ENCODE results near the gene AADAC.
A peak's percentile ranks its signal among the peaks of the same experiment; 100 is the strongest.
"Not testable (repeated sequence)": the region's sequence is repeated elsewhere in the genome, so short reads cannot be mapped to it uniquely, and the experiment has no call there.

The AADAC gene, protein sequence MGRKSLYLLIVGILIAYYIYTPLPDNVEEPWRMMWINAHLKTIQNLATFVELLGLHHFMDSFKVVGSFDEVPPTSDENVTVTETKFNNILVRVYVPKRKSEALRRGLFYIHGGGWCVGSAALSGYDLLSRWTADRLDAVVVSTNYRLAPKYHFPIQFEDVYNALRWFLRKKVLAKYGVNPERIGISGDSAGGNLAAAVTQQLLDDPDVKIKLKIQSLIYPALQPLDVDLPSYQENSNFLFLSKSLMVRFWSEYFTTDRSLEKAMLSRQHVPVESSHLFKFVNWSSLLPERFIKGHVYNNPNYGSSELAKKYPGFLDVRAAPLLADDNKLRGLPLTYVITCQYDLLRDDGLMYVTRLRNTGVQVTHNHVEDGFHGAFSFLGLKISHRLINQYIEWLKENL

DNA sequence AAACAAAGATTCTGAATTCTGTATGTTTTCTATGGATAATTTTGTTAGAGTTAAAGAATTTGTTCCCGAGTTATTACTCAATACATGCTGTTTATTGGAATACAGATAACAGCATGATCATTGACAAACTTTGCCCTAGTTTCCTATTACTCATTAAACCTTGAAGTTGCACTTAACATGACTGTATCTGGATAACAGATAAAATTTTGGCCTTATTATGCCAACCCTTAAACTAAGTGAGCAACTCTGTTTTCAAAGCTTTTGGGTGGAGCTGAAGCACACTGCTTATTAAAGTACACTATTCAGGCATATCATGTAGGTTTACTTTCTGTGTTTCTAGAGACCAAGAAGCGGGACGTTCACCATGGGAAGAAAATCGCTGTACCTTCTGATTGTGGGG, at the start of gene AADAC:
TSS of gene AADAC (plus strand) at position 318 of the 400 bp plus-strand sequence. CDS start at position 365, 47 bp downstream.
- H4K20me1 ChIP-seq (ENCODE audit: insufficient read depth), result no peaks in the 10 kb centered on the region
- TF ChIP-seq, protein P1, sequence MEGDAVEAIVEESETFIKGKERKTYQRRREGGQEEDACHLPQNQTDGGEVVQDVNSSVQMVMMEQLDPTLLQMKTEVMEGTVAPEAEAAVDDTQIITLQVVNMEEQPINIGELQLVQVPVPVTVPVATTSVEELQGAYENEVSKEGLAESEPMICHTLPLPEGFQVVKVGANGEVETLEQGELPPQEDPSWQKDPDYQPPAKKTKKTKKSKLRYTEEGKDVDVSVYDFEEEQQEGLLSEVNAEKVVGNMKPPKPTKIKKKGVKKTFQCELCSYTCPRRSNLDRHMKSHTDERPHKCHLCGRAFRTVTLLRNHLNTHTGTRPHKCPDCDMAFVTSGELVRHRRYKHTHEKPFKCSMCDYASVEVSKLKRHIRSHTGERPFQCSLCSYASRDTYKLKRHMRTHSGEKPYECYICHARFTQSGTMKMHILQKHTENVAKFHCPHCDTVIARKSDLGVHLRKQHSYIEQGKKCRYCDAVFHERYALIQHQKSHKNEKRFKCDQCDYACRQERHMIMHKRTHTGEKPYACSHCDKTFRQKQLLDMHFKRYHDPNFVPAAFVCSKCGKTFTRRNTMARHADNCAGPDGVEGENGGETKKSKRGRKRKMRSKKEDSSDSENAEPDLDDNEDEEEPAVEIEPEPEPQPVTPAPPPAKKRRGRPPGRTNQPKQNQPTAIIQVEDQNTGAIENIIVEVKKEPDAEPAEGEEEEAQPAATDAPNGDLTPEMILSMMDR (conservative IDR thresholded peaks at IDR 0.05; ENCODE audit: low read depth, low read length), result no peak

DNA sequence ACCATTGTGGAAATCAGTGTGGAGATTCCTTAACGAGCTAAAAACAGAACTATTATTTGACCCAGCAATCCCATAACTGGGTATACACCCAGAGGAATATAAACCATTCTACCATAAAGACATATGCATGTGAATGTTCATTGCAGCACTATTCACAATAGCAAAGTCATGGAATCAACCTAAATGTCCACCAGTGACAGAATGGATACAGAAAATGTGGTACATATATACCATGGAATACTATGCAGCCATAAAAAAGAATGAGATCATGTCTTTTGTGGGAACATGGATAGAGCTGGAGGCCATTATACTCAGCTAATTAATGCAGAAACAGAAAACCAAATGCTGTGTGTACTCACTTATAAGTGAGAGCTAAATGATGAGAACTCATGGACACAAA, 49.2 kb upstream of the AADAC start:
- not testable (repeated sequence) for H4K20me1 ChIP-seq (ENCODE audit: insufficient read depth); H2AFZ ChIP-seq (ENCODE audit: low read depth); H3K27me3 ChIP-seq (ENCODE audit: insufficient read depth, low read depth); H3K4me3 ChIP-seq (IDR thresholded peaks at IDR 0.05; ENCODE audit: insufficient read depth, low read depth, low read length); H3K79me2 ChIP-seq (ENCODE audit: insufficient read depth, low read depth); H3K36me3 ChIP-seq (ENCODE audit: insufficient read depth); H3K9ac ChIP-seq; H3K27ac ChIP-seq; H3K4me2 ChIP-seq
- H3K4me1 ChIP-seq (ENCODE audit: low read depth, poor library complexity, severe bottlenecking), result peaks cover 20% of the 10 kb centered on the region

More for the DNA sequence above, at the start of gene AADAC:
- H3K9ac ChIP-seq, result no peak within 1 kb of the TSS
- no peak within 1 kb of the TSS for H3K4me2 ChIP-seq
- H3K27ac ChIP-seq, result no peak within 1 kb of the TSS
- H2AFZ ChIP-seq (ENCODE audit: low read depth), result no peak within 1 kb of the TSS
- no peaks in the 10 kb centered on the region for H3K27me3 ChIP-seq (ENCODE audit: insufficient read depth, low read depth)
- no peaks in the 10 kb centered on the region for H3K79me2 ChIP-seq (ENCODE audit: insufficient read depth, low read depth)
- no peaks in the 10 kb centered on the region for H3K36me3 ChIP-seq (ENCODE audit: insufficient read depth)
- H3K4me1 ChIP-seq (ENCODE audit: low read depth, poor library complexity, severe bottlenecking), result no peaks in the 10 kb centered on the region
- no peak within 1 kb of the TSS for H3K4me3 ChIP-seq (IDR thresholded peaks at IDR 0.05; ENCODE audit: insufficient read depth, low read depth, low read length)

DNA sequence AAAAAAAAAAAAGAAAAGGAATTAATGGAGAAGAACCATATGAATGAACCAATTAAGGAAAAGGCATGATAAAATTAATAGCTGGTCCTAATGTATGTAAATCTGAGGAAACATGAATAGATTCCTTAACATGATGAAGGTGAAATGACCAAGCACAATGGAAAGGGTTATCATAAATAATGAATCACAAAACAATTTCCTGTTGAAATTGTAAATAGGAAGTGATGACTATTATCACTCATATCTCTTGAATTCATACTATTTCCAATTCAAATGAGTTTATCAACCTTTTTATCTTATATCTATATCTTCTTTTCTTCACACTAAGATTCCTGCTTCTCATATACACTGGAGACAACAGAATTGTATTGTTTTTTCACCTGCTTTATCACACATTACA, 48.2 kb upstream of the AADAC start:
- Histone ChIP-seq H3K4me3 (IDR thresholded peaks at IDR 0.05; ENCODE audit: insufficient read depth, low read depth, low read length) (no peak overlapping the region), H3K4me1 (ENCODE audit: low read depth, poor library complexity, severe bottlenecking) (peaks cover 24% of the 10 kb centered on the region), H3K9ac (no peak overlapping the region), H2AFZ (ENCODE audit: low read depth) (no peak overlapping the region), H3K4me2 (no peak overlapping the region), H3K79me2 (ENCODE audit: insufficient read depth, low read depth) (no peaks in the 10 kb centered on the region), H4K20me1 (ENCODE audit: insufficient read depth) (no peaks in the 10 kb centered on the region), H3K36me3 (ENCODE audit: insufficient read depth) (no peaks in the 10 kb centered on the region), H3K27ac (no peak overlapping the region), H3K27me3 (ENCODE audit: insufficient read depth, low read depth) (no peaks in the 10 kb centered on the region)
- TF ChIP-seq, protein P1 (conservative IDR thresholded peaks at IDR 0.05; ENCODE audit: low read depth, low read length), result no peak

DNA sequence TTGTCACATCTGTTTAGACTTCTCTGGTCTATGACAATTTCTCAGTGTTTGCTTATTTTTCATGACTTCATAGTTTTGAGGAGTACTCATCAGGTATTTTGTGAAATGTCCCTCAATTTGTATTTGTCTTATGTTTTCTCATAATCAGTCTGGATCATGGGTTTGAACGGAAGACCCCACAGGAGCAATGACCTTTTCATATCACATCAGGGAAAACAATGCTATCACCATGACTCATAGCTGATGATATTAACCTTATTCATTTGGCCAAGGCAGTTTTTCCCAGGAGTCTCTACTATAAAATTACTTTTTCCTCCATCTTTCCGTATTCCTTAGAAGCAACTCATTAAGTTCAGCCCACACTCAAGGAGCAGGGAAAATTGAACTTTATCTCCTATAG, 47.5 kb upstream of the AADAC start:
- Histone ChIP-seq H3K27ac (no peak overlapping the region), H3K27me3 (ENCODE audit: insufficient read depth, low read depth) (no peaks in the 10 kb centered on the region), H2AFZ (ENCODE audit: low read depth) (no peak overlapping the region), H3K9ac (no peak overlapping the region), H3K36me3 (ENCODE audit: insufficient read depth) (no peaks in the 10 kb centered on the region), H3K4me1 (ENCODE audit: low read depth, poor library complexity, severe bottlenecking) (peaks cover 24% of the 10 kb centered on the region), H4K20me1 (ENCODE audit: insufficient read depth) (no peaks in the 10 kb centered on the region), H3K4me3 (IDR thresholded peaks at IDR 0.05; ENCODE audit: insufficient read depth, low read depth, low read length) (no peak overlapping the region), H3K79me2 (ENCODE audit: insufficient read depth, low read depth) (no peaks in the 10 kb centered on the region), H3K4me2 (no peak overlapping the region)
- TF ChIP-seq, protein P1 (conservative IDR thresholded peaks at IDR 0.05; ENCODE audit: low read depth, low read length), result no peak

DNA sequence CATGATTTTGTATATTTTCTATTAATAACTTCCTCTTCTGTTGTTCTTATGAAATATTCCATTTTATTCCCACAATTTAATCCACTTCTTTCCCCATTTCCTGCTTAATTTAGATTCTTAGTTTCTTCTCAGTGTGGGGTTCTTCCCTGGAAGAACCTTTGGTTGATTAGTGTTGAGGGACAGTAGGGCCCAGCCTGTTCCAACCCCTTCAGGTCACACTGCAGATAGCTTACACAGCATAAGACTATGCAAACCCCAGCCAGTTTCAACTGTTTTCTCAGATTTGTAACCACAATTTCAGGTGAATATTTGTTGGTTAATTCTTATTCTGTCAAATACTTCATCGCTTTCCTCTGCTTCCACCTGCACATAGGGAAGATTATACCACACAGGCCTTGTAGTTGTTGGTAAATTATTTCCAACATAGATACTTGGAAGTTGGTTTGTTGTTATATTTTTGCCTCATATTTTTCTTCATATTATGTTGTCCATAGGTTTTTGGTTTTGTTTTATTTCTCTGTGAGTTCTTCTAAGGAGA, 45.5 kb upstream of the AADAC start:
- Histone ChIP-seq H3K36me3 (ENCODE audit: insufficient read depth) (no peaks in the 10 kb centered on the region), H4K20me1 (ENCODE audit: insufficient read depth) (no peaks in the 10 kb centered on the region), H3K4me1 (ENCODE audit: low read depth, poor library complexity, severe bottlenecking) (peaks cover 24% of the 10 kb centered on the region), H2AFZ (ENCODE audit: low read depth) (no peak overlapping the region), H3K27ac (peak overlapping the region; percentile 22; the same call in 1 of the 2 replicates), H3K4me2 (peak overlapping the region; percentile 16), H3K9ac (no peak overlapping the region), H3K27me3 (ENCODE audit: insufficient read depth, low read depth) (no peaks in the 10 kb centered on the region), H3K79me2 (ENCODE audit: insufficient read depth, low read depth) (no peaks in the 10 kb centered on the region), H3K4me3 (IDR thresholded peaks at IDR 0.05; ENCODE audit: insufficient read depth, low read depth, low read length) (no peak overlapping the region)
- TF ChIP-seq, protein P1 (conservative IDR thresholded peaks at IDR 0.05; ENCODE audit: low read depth, low read length), result no peak
